22Rv1 (cell line): ENCODE data around the gene LIN37.
A peak's percentile ranks its signal among the peaks of the same experiment; 100 is the strongest.

Source experiments
- H3K27ac ChIP-seq: fragments of 450-650 bp; 2 replicates; pipeline ENCODE4 v1.5.1; 2017
- ZFX ChIP-seq: fragments of 450-650 bp; IDR thresholded peaks from 2 replicates; pipeline ENCODE4 v1.6.1; 2017; ENCODE audit warnings: antibody characterized with exemption, borderline replicate concordance
- TF ChIP-seq, protein P1 (sequence below): fragments of 450-650 bp; IDR thresholded peaks from 2 replicates; pipeline ENCODE4 v1.5.1; 2017; ENCODE audit warnings: mild to moderate bottlenecking

LIN37 gene

DNA sequence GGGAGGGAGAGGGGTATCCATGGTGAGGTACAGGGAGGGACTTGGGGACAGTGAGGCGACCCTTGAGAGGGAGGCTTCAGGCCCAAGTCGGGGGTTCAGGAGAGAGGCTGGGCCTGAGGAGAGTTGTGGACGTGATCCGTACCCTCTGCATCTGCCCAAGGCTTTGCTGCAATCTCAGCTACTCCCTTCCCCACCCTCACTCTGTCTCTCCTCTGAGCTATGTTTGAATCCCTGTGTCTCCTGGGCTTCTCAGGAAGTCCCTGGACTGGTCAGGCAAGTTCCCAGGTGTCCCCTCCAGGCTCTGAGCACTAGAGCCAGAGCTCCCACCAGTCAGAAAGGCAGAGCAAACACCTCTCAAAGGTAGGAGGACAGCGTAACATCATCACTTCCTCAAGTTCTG, 1.8 kb downstream of the LIN37 start:
- H3K27ac ChIP-seq, result peak overlapping the region; percentile 36
- no peak for TF ChIP-seq ZFX
- TF ChIP-seq, protein P1, sequence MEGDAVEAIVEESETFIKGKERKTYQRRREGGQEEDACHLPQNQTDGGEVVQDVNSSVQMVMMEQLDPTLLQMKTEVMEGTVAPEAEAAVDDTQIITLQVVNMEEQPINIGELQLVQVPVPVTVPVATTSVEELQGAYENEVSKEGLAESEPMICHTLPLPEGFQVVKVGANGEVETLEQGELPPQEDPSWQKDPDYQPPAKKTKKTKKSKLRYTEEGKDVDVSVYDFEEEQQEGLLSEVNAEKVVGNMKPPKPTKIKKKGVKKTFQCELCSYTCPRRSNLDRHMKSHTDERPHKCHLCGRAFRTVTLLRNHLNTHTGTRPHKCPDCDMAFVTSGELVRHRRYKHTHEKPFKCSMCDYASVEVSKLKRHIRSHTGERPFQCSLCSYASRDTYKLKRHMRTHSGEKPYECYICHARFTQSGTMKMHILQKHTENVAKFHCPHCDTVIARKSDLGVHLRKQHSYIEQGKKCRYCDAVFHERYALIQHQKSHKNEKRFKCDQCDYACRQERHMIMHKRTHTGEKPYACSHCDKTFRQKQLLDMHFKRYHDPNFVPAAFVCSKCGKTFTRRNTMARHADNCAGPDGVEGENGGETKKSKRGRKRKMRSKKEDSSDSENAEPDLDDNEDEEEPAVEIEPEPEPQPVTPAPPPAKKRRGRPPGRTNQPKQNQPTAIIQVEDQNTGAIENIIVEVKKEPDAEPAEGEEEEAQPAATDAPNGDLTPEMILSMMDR, result no peak

- H3K27ac ChIP-seq, result no peak overlapping the region; the same call in 1 of the 2 replicates
- TF ChIP-seq, protein P1, result no peak
- no peak for TF ChIP-seq ZFX
Observed at GRCh38 chr19:35751839-35752745, 3.7 kb downstream of the LIN37 start.

GRCh38 chr19:35752746-35753350, 4.5 kb downstream of the LIN37 start:
- TF ChIP-seq, protein P1, result no peak
- no peak for TF ChIP-seq ZFX
- peak overlapping the region; percentile 97; the same call in 1 of the 2 replicates for H3K27ac ChIP-seq

- TF ChIP-seq ZFX, result no peak
- TF ChIP-seq, protein P1, result no peak
- H3K27ac ChIP-seq, result peak overlapping the region; percentile 97
Observed at GRCh38 chr19:35753634-35754369, 5.4 kb downstream of the LIN37 start.

DNA sequence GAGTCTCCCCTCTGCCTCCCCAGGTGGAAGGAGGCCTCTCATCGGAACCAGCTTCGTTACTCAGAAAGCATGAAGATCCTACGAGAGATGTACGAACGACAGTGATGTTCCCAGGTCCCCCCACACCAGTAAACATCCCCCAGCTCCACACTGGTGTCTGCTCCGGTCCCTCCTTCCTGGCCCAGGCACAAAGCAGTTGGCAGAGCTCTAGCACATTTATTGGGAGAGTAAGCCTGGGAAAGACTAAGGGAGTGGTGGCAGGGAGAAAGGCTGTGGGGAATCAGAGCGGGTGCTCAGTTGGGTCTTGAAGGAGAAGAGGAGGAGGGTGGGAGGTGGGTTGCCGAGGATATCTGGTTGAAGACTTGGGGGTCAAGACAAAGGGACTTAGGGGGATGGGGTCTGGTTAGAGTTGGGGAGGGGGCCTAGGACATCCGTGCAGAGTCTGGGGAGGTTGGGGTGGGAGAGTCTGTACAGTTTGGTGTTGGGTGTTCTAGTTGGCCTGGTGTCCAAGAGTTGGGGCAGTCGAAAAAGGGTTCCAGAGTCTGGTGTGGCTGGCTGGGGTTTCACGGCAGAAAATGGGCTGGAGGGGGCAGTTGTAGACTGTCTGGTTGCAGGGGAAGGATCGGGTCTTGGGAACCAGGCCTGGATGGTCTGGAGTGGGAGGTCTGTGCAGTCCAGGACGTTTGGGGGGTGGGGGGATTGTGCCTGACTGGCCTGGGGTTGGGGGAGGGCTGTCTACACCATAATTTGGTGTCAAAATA, 6.2 kb downstream of the LIN37 start:
- TF ChIP-seq ZFX, result no peak
- TF ChIP-seq, protein P1, result no peak
- peak overlapping the region; percentile 97 for H3K27ac ChIP-seq

GRCh38 chr19:35755131-35755549, 6.8 kb downstream of the LIN37 start:
- TF ChIP-seq, protein P1, result no peak
- TF ChIP-seq ZFX, result no peak
- peak overlapping the region; percentile 97 for H3K27ac ChIP-seq
